HL-60 (cell line): ENCODE results near the gene ASCL4.

Experiments
- GABPA ChIP-seq: IDR thresholded peaks from 2 replicates; pipeline ENCODE4 v1.6.1; 2012; ENCODE audit warnings: low read depth
- POLR2AphosphoS5 ChIP-seq: IDR thresholded peaks from 2 replicates; pipeline ENCODE4 v1.6.1; 2012; ENCODE audit warnings: low read depth
- SPI1 ChIP-seq: IDR thresholded peaks from 2 replicates; pipeline ENCODE4 v1.6.1; 2012; ENCODE audit warnings: low read depth, mild to moderate bottlenecking, borderline replicate concordance
- TF ChIP-seq, protein P1 (sequence below): IDR thresholded peaks from one replicate; pipeline ENCODE4 v1.5.1; 2011; ENCODE audit warnings: low read length, control low read depth, inconsistent platforms; ENCODE audit not compliant: insufficient read depth
- TF ChIP-seq, protein P2 (sequence below): IDR thresholded peaks from 2 replicates; pipeline ENCODE4 v1.6.1; 2012; ENCODE audit warnings: low read depth; ENCODE audit not compliant: insufficient replicate concordance

DNA sequence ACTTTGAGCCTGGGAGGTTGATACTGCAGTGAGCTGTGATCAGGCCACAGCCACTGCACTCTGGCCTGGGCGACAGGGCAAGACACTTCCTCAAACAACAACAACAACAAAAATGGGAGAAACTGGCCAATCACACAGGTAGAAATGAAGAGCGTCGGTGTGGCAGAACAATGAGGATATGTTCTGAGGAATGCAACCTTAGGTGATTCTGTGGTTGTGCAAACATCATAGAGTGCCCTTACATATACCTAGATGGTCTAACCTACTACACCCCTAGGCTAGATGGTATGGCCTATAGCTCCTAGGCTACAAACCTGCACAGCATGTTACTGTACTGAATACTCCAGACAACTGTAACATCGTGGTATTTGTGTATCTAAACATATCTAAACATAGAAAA lies 9.9 kb upstream of the ASCL4 start:
- TF ChIP-seq, protein P1, sequence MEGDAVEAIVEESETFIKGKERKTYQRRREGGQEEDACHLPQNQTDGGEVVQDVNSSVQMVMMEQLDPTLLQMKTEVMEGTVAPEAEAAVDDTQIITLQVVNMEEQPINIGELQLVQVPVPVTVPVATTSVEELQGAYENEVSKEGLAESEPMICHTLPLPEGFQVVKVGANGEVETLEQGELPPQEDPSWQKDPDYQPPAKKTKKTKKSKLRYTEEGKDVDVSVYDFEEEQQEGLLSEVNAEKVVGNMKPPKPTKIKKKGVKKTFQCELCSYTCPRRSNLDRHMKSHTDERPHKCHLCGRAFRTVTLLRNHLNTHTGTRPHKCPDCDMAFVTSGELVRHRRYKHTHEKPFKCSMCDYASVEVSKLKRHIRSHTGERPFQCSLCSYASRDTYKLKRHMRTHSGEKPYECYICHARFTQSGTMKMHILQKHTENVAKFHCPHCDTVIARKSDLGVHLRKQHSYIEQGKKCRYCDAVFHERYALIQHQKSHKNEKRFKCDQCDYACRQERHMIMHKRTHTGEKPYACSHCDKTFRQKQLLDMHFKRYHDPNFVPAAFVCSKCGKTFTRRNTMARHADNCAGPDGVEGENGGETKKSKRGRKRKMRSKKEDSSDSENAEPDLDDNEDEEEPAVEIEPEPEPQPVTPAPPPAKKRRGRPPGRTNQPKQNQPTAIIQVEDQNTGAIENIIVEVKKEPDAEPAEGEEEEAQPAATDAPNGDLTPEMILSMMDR = no peak
- no peak for TF ChIP-seq POLR2AphosphoS5
- TF ChIP-seq GABPA = no peak
- TF ChIP-seq, protein P2, sequence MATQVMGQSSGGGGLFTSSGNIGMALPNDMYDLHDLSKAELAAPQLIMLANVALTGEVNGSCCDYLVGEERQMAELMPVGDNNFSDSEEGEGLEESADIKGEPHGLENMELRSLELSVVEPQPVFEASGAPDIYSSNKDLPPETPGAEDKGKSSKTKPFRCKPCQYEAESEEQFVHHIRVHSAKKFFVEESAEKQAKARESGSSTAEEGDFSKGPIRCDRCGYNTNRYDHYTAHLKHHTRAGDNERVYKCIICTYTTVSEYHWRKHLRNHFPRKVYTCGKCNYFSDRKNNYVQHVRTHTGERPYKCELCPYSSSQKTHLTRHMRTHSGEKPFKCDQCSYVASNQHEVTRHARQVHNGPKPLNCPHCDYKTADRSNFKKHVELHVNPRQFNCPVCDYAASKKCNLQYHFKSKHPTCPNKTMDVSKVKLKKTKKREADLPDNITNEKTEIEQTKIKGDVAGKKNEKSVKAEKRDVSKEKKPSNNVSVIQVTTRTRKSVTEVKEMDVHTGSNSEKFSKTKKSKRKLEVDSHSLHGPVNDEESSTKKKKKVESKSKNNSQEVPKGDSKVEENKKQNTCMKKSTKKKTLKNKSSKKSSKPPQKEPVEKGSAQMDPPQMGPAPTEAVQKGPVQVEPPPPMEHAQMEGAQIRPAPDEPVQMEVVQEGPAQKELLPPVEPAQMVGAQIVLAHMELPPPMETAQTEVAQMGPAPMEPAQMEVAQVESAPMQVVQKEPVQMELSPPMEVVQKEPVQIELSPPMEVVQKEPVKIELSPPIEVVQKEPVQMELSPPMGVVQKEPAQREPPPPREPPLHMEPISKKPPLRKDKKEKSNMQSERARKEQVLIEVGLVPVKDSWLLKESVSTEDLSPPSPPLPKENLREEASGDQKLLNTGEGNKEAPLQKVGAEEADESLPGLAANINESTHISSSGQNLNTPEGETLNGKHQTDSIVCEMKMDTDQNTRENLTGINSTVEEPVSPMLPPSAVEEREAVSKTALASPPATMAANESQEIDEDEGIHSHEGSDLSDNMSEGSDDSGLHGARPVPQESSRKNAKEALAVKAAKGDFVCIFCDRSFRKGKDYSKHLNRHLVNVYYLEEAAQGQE = no peak
- TF ChIP-seq SPI1 = no peak
